K562 (cell line): Measurements from ENCODE around the gene AP3B1. TPM values are rescaled to one million over a fixed set of nuclear protein-coding genes. Genes with fewer than 3 reads are reported as not detected.
A peak's percentile ranks its signal among the peaks of the same experiment; 100 is the strongest.

ENCODE experiments used
- ATAC-seq: fragments of 200-7000 bp; cut with Tn5 transposase; 3 replicates; pipeline ENCODE4 v1.9.1; 2020; ENCODE audit warnings: moderate library complexity
- BruUV-seq: library from RNA; stranded (reverse); fragments of 400-500 nt; replicated peaks from 2 replicates; lab custom pipeline; 2021; lab: Mats Ljungman, UMichigan
- CTCF ChIA-PET: fragments of 300-600 bp; formaldehyde crosslinking; extraction: SDS; loops from one replicate; lab custom pipeline; 2021; ENCODE audit warnings: low intra/inter-chr PET ratio; lab: Yijun Ruan, JAX
- POLR2A ChIA-PET: fragments of 300-600, 350-650 bp; sonication (Branson Sonifier 250); formaldehyde crosslinking; extraction: SDS; loops from one replicate; lab custom pipeline; 2021; ENCODE audit warnings: antibody characterized with exemption, inconsistent platforms; lab: Yijun Ruan, JAX
- DNase-seq, 4 experiments: peaks; one replicate each; pipeline versions ENCODE4 v3.0.0 to v3.0.0-alpha.2; 2011 to 2018; ENCODE audit warnings: low spot score in 3 of 4, mixed read lengths in 3 of 4; ENCODE audit errors: extremely low read depth in 1 of 4
- FAIRE-seq: peaks from 2 replicates; lab custom pipeline; 2011; peaks lifted over from hg19 to GRCh38; lab: Jason Lieb, UNC
- H2AFZ ChIP-seq: 2 replicates; pipeline ENCODE4 v1.6.0; 2011; ENCODE audit warnings: low read depth, low read length, control low read depth, inconsistent platforms
- H3K27ac ChIP-seq: fragments of 200-600 bp; 3 replicates; pipeline ENCODE4 v1.8.0; 2011; ENCODE audit warnings: low read depth, mild to moderate bottlenecking, control low read depth, inconsistent platforms, low read length, moderate library complexity, mixed read lengths; ENCODE audit errors: extremely low read depth
- H3K27me3 ChIP-seq, 2 experiments: fragments of 300-600 bp in 1 of 2; 2 replicates in 1 of 2; 3 replicates in 1 of 2; pipeline versions ENCODE4 v1.6.0 to v1.8.0; 2011; ENCODE audit warnings: inconsistent platforms in 2 of 2, low read length in 2 of 2, mild to moderate bottlenecking in 1 of 2, mixed read lengths in 1 of 2, moderate library complexity in 1 of 2; ENCODE audit not compliant: control insufficient read depth in 2 of 2, insufficient read depth in 2 of 2
- H3K36me3 ChIP-seq: fragments of 300-600 bp; 3 replicates; pipeline ENCODE4 v1.8.0; 2011; ENCODE audit warnings: mild to moderate bottlenecking, low read length, inconsistent platforms; ENCODE audit not compliant: control insufficient read depth, insufficient read depth
- H3K4me1 ChIP-seq, 2 experiments: fragments of 200-600 bp in 1 of 2; replicated peaks in 1 of 2; 2 replicates in 1 of 2; 3 replicates in 1 of 2; pipeline versions ENCODE4 v1.5.1 to v1.8.0; 2011; ENCODE audit warnings: inconsistent platforms in 2 of 2, low read length in 2 of 2, mild to moderate bottlenecking in 1 of 2, mixed read lengths in 1 of 2, moderate library complexity in 1 of 2; ENCODE audit not compliant: control insufficient read depth in 2 of 2, insufficient read depth in 2 of 2
- H3K4me2 ChIP-seq: 2 replicates; pipeline ENCODE4 v1.6.1; 2011; ENCODE audit warnings: low read length, control low read depth, inconsistent platforms, mixed read lengths; ENCODE audit not compliant: insufficient read depth
- H3K4me3 ChIP-seq: fragments of 200-600 bp; sonication (generic), shearing (Covaris generic); 2 replicates; pipeline ENCODE4 v1.5.1; 2016; ENCODE audit warnings: control low read depth, inconsistent platforms
- H3K79me2 ChIP-seq: fragments of 200-600 bp; 3 replicates; pipeline ENCODE4 v1.8.0; 2011; ENCODE audit warnings: low read length, inconsistent platforms; ENCODE audit not compliant: control insufficient read depth, insufficient read depth
- H3K9ac ChIP-seq, 2 experiments: 2 replicates each; pipeline versions ENCODE4 v1.6.0 to v1.6.1; 2011; ENCODE audit warnings: low read depth in 2 of 2, low read length in 2 of 2, control low read depth in 1 of 2, inconsistent platforms in 1 of 2, mild to moderate bottlenecking in 1 of 2, mixed read lengths in 1 of 2; ENCODE audit not compliant: insufficient read depth in 1 of 2
- H3K9me1 ChIP-seq: one replicate; pipeline ENCODE4 v1.6.0; 2011; ENCODE audit warnings: inconsistent platforms, mild to moderate bottlenecking, low read length, moderate library complexity; ENCODE audit not compliant: control insufficient read depth, insufficient read depth
- H3K9me3 ChIP-seq: replicated peaks from 2 replicates; pipeline ENCODE4 v1.5.1; 2011; ENCODE audit warnings: low read depth, low read length, inconsistent platforms; ENCODE audit not compliant: control insufficient read depth, insufficient read depth
- H4K20me1 ChIP-seq: replicated peaks from 2 replicates; pipeline ENCODE4 v1.6.1; 2011; ENCODE audit warnings: low read length, inconsistent platforms, mixed read lengths; ENCODE audit not compliant: control insufficient read depth, insufficient read depth
- ARHGAP35 ChIP-seq: fragments of 450-650 bp; IDR thresholded peaks from 2 replicates; pipeline ENCODE4 v1.6.1; 2018; ENCODE audit not compliant: partially characterized antibody
- CCNT2 ChIP-seq: IDR thresholded peaks from 2 replicates; pipeline ENCODE4 v1.6.1; 2011; ENCODE audit warnings: borderline replicate concordance, low read depth, mild to moderate bottlenecking, moderate library complexity, mixed read lengths, low read length; ENCODE audit not compliant: insufficient read length; ENCODE audit errors: extremely low read depth
- DDX20 ChIP-seq: fragments of 450-650 bp; IDR thresholded peaks from 2 replicates; pipeline ENCODE4 v1.6.1; 2016; ENCODE audit warnings: missing genetic modification characterization, low read depth, mild to moderate bottlenecking, missing compliant biosample characterization, moderate library complexity
- FOXM1 ChIP-seq, 2 experiments: fragments of 450-650 bp in 1 of 2; sonication (generic) in 1 of 2; formaldehyde crosslinking in 1 of 2; IDR thresholded peaks; 2 replicates each; pipeline versions ENCODE4 v1.6.1 to v1.9.0; 2017 to 2022; ENCODE audit warnings: low read depth in 2 of 2, mild to moderate bottlenecking in 2 of 2, missing genetic modification reagents in 1 of 2, moderate library complexity in 1 of 2
- HDAC6 ChIP-seq: IDR thresholded peaks from 2 replicates; pipeline ENCODE4 v1.6.1; 2012; ENCODE audit warnings: low read depth, mild to moderate bottlenecking, control low read depth, inconsistent platforms, low read length, moderate library complexity
- MYC ChIP-seq, 2 experiments: fragments of 250-450 bp in 1 of 2; sonication (Bioruptor Pico) in 1 of 2; IDR thresholded peaks; 2 replicates each; pipeline versions ENCODE4 v1.5.1 to v1.6.1; 2012 to 2021; ENCODE audit warnings: low read depth in 2 of 2, borderline replicate concordance in 1 of 2, improper control_type of control experiment in 1 of 2, low read length in 1 of 2, mild to moderate bottlenecking in 1 of 2, moderate library complexity in 1 of 2
- SETDB1 ChIP-seq: IDR thresholded peaks from one replicate; pipeline ENCODE4 v1.6.1; 2012; ENCODE audit warnings: low read length, control low read depth, inconsistent platforms
- YY1 ChIP-seq, 3 experiments: IDR thresholded peaks; 2 replicates each; pipeline ENCODE4 v1.6.1; 2011; ENCODE audit warnings: low read length in 2 of 3, mild to moderate bottlenecking in 2 of 3, moderate library complexity in 2 of 3, borderline replicate concordance in 1 of 3, control low read depth in 1 of 3, low read depth in 1 of 3; ENCODE audit not compliant: insufficient read depth in 3 of 3, insufficient replicate concordance in 2 of 3, control insufficient read depth in 1 of 3, insufficient read length in 1 of 3; ENCODE audit errors: extremely low read depth in 1 of 3
- ZNF184 ChIP-seq: sonication (generic); formaldehyde crosslinking; IDR thresholded peaks from 2 replicates; pipeline ENCODE4 v1.5.0; 2020; ENCODE audit warnings: missing genetic modification reagents
- ZNF408 ChIP-seq: fragments of 250-450 bp; sonication (Bioruptor Pico); IDR thresholded peaks from 2 replicates; pipeline ENCODE4 v1.4.0; 2020; ENCODE audit warnings: low read depth, mild to moderate bottlenecking, moderate library complexity
- ZNF668 ChIP-seq: fragments of 250-450 bp; sonication (Bioruptor Pico); IDR thresholded peaks from 2 replicates; pipeline ENCODE4 v1.8.0; 2022; ENCODE audit warnings: mild to moderate bottlenecking, inconsistent platforms
- WGBS: fragments of 100-300 bp; shearing (Covaris generic); methylation state at CpG from one replicate; pipeline ENCODE4 v1.1.6; 2016; ENCODE audit warnings: low coverage, mixed read lengths; ENCODE audit not compliant: insufficient coverage; ENCODE audit errors: missing lambda C conversion rate; 5-methylcytosine and 5-hydroxymethylcytosine counted together
- in situ Hi-C: fragments of 300-500 bp; cut with MboI; formaldehyde crosslinking; loops from 4 replicates; pipeline ENCODE4 v1.15.0; 2018; ENCODE audit warnings: inconsistent platforms, mixed read lengths
- intact Hi-C: fragments of 100-400 bp; cut with micrococcal nuclease; formaldehyde crosslinking; loops from 2 replicates; pipeline ENCODE4 v1.14.2; 2022
- polyA plus RNA-seq, 8 experiments: library from polyadenylated mRNA; depleted of rRNA in 4 of 8; stranded (reverse) in 5 of 8; unstranded in 3 of 8; fragments of >200 nt; fragmentation: Nextera tagmentation in 2 of 8; fragmentation: Illumina TruSeq in 1 of 8; extraction: Ambion mirVana in 2 of 8; extraction: Trizol in 1 of 8; gene quantifications; 2 replicates each; pipeline versions ENCODE4 v1.2.1 to v1.2.3, GENCODE V29; 2011 to 2014; ENCODE audit warnings: inconsistent platforms in 1 of 8, missing spikeins in 1 of 8
- total RNA-seq, 7 experiments: library from RNA; depleted of rRNA in 6 of 7; stranded (reverse); fragments of >200 nt in 6 of 7; fragmentation: Illumina TruSeq in 2 of 7; extraction: Trizol in 2 of 7; gene quantifications; 2 replicates each; pipeline versions ENCODE4 v1.2.1 to v1.2.3, GENCODE V29; 2011 to 2021; ENCODE audit warnings: low replicate concordance in 1 of 7
- TF ChIP-seq, protein P1 (sequence below): fragments of 450-650 bp; IDR thresholded peaks from 2 replicates; pipeline ENCODE4 v1.6.1; 2016; ENCODE audit warnings: mild to moderate bottlenecking
- TF ChIP-seq, protein P2 (sequence below): sonication (generic); IDR thresholded peaks from 2 replicates; pipeline ENCODE4 v1.6.1; 2016

The AP3B1 gene
- total and polyA plus RNA-seq, 9 of the 15 experiments (the other 6 are each of a cell fraction or from before 2014, with no cell fraction given): 21.1 to 61.8 (median 42.2) TPM

DNA sequence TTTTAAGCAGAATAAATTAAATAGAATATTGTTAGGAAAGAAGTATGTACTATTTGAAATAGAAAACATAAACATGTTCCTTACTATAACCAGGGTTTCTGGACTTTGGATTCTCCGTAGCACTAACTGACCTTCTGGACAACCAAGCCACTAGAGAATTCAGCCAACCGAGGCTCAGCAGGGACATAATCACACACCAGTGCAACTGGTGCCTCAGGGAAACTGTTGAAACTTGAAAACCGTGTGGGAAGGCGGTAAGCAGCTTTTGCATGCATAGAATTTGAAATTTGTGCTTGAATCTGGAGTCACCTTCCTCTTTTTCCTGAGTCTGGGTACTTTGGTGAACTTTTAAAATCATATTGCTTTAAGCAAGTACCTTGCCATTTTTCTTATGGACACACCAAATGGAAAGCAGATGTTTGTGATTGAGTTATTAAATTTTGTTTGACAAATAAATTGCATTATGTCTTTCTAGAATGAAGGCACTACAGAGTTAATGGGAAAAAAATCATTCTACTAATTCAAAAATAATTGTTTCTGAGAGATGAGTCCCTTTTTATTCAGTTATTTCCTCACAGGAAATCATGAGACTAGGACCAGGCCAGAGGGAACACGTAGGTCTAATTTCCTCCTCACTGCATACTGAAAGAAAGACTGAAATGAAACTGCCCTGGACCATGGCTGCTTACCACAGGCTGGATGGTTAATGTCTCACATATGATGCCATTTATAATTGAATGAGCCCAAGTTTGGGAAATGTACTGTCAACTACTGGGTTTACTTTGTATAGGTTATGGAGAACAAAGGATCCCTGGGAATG is 45.3 kb upstream of the AP3B1 start:
- ATAC-seq: no peak
- H3K4me3 ChIP-seq: no peak overlapping the region
- H3K9ac ChIP-seq: no peak overlapping the region
- in situ Hi-C loops: no loop called here
- intact Hi-C loops: no loop called here
- FAIRE-seq: peak; percentile 6
- H3K79me2 ChIP-seq: no peaks in the 10 kb centered on the region
- no peaks in the 10 kb centered on the region for H3K27me3 ChIP-seq
- peak overlapping the region; percentile 26; the same call in 1 of the 2 replicates for H2AFZ ChIP-seq
- H3K27ac ChIP-seq: no peak overlapping the region
- no TSS peak for BruUV-seq
- TF ChIP-seq SETDB1 (no peak), FOXM1 (IDR thresholded peaks at IDR 0.05; ENCODE audit: low read depth) (no peak), FOXM1 (CRISPR knock-in tag; IDR thresholded peaks at IDR 0.05; ENCODE audit: low read depth) (no peak), MYC (IDR thresholded peaks at IDR 0.05; ENCODE audit: low read depth, low read length) (no peak), MYC (CRISPR knock-in tag; IDR thresholded peaks at IDR 0.05; ENCODE audit: borderline replicate concordance, low read depth) (no peak), HDAC6 (no peak), YY1 (IDR thresholded peaks at IDR 0.05; ENCODE audit: borderline replicate concordance in 1 of 3, control insufficient read depth in 1 of 3, extremely low read depth in 1 of 3, insufficient read depth in 3 of 3, insufficient read length in 1 of 3, insufficient replicate concordance in 2 of 3, low read depth in 1 of 3, low read length in 2 of 3) (no peak), CCNT2 (no peak), DDX20 (tag) (no peak), ARHGAP35 (no peak), ZNF408 (CRISPR knock-in tag) (no peak), ZNF668 (CRISPR knock-in tag) (no peak), ZNF184 (no peak)
- TF ChIP-seq, protein P1, sequence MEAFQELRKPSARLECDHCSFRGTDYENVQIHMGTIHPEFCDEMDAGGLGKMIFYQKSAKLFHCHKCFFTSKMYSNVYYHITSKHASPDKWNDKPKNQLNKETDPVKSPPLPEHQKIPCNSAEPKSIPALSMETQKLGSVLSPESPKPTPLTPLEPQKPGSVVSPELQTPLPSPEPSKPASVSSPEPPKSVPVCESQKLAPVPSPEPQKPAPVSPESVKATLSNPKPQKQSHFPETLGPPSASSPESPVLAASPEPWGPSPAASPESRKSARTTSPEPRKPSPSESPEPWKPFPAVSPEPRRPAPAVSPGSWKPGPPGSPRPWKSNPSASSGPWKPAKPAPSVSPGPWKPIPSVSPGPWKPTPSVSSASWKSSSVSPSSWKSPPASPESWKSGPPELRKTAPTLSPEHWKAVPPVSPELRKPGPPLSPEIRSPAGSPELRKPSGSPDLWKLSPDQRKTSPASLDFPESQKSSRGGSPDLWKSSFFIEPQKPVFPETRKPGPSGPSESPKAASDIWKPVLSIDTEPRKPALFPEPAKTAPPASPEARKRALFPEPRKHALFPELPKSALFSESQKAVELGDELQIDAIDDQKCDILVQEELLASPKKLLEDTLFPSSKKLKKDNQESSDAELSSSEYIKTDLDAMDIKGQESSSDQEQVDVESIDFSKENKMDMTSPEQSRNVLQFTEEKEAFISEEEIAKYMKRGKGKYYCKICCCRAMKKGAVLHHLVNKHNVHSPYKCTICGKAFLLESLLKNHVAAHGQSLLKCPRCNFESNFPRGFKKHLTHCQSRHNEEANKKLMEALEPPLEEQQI: no peak
- TF ChIP-seq, protein P2, sequence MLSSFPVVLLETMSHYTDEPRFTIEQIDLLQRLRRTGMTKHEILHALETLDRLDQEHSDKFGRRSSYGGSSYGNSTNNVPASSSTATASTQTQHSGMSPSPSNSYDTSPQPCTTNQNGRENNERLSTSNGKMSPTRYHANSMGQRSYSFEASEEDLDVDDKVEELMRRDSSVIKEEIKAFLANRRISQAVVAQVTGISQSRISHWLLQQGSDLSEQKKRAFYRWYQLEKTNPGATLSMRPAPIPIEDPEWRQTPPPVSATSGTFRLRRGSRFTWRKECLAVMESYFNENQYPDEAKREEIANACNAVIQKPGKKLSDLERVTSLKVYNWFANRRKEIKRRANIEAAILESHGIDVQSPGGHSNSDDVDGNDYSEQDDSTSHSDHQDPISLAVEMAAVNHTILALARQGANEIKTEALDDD: no peak
- TF ChIP-seq, all 486 proteins: peak for 0
- Histone ChIP-seq H3K9me1 (no peaks in the 10 kb centered on the region), H3K36me3 (no peaks in the 10 kb centered on the region), H3K4me1 (no peaks in the 10 kb centered on the region), H3K4me2 (no peak overlapping the region), H4K20me1 (no peaks in the 10 kb centered on the region), H3K9me3 (no peaks in the 10 kb centered on the region)
- CTCF ChIA-PET: no interaction called here
- no peak for DNase-seq
- WGBS: 31% methylated on average over 5 of the region's 5 CpGs
- POLR2A ChIA-PET: no interaction called here
